A673 (cell line): ENCODE measurements around the gene APOBEC3C.

Source experiments
- EZH2 ChIP-seq: fragments of 200-600 bp; sonication (generic); IDR thresholded peaks from 2 replicates; pipeline ENCODE4 v1.6.1; 2017; ENCODE audit warnings: borderline replicate concordance, low read depth, mild to moderate bottlenecking, mixed read lengths, antibody characterized with exemption, low read length; ENCODE audit not compliant: poor library complexity, severe bottlenecking
- TF ChIP-seq, protein P1 (sequence below): fragments of 300-800, 200-600 bp; sonication (generic); conservative IDR thresholded peaks from 2 replicates; pipeline ENCODE4 v1.5.1; 2017; ENCODE audit warnings: low read depth, mild to moderate bottlenecking, antibody characterized with exemption, low read length, moderate library complexity, mixed read lengths

- TF ChIP-seq, protein P1, sequence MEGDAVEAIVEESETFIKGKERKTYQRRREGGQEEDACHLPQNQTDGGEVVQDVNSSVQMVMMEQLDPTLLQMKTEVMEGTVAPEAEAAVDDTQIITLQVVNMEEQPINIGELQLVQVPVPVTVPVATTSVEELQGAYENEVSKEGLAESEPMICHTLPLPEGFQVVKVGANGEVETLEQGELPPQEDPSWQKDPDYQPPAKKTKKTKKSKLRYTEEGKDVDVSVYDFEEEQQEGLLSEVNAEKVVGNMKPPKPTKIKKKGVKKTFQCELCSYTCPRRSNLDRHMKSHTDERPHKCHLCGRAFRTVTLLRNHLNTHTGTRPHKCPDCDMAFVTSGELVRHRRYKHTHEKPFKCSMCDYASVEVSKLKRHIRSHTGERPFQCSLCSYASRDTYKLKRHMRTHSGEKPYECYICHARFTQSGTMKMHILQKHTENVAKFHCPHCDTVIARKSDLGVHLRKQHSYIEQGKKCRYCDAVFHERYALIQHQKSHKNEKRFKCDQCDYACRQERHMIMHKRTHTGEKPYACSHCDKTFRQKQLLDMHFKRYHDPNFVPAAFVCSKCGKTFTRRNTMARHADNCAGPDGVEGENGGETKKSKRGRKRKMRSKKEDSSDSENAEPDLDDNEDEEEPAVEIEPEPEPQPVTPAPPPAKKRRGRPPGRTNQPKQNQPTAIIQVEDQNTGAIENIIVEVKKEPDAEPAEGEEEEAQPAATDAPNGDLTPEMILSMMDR: no peak
- no peak for TF ChIP-seq EZH2
Measured at GRCh38 chr22:39039306-39040126, 25.5 kb downstream of the APOBEC3C start.
